Activated CD4-positive, alpha-beta T cell treated with anti-CD3 and anti-CD28 coated beads for 48 hours (primary cell): ENCODE measurements around the gene MAP3K19.
"Not testable (repeated sequence)": the region's sequence is repeated elsewhere in the genome, so short reads cannot be mapped to it uniquely, and the experiment has no call there.

Experiments used
- DNase-seq: peaks from one replicate; pipeline ENCODE4 v3.0.0-alpha.2; 2020

MAP3K19 gene, protein sequence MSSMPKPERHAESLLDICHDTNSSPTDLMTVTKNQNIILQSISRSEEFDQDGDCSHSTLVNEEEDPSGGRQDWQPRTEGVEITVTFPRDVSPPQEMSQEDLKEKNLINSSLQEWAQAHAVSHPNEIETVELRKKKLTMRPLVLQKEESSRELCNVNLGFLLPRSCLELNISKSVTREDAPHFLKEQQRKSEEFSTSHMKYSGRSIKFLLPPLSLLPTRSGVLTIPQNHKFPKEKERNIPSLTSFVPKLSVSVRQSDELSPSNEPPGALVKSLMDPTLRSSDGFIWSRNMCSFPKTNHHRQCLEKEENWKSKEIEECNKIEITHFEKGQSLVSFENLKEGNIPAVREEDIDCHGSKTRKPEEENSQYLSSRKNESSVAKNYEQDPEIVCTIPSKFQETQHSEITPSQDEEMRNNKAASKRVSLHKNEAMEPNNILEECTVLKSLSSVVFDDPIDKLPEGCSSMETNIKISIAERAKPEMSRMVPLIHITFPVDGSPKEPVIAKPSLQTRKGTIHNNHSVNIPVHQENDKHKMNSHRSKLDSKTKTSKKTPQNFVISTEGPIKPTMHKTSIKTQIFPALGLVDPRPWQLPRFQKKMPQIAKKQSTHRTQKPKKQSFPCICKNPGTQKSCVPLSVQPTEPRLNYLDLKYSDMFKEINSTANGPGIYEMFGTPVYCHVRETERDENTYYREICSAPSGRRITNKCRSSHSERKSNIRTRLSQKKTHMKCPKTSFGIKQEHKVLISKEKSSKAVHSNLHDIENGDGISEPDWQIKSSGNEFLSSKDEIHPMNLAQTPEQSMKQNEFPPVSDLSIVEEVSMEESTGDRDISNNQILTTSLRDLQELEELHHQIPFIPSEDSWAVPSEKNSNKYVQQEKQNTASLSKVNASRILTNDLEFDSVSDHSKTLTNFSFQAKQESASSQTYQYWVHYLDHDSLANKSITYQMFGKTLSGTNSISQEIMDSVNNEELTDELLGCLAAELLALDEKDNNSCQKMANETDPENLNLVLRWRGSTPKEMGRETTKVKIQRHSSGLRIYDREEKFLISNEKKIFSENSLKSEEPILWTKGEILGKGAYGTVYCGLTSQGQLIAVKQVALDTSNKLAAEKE (N-terminal part only)

DNA sequence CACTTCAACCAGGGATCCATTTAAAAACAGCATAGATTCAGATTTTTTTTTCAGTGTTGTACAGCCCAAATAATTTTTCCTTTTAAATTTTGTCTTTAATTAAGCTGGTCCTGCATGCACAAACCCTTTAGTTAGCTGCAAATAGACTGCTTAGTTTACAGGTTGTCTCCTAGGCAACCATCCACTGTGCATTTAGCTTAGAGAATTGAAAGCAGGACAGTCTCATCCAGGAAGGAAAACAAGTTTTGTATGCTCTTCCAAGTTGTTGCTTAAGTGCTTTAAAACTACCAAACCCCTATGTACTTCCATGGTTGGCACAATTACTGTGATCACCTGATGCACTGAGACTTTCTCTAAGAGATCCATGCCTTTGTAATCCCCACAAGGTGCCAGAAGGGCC, at the start of gene MAP3K19:
Gene MAP3K19, minus strand, starts transcription at position 148 of the 400 bp plus-strand sequence. CDS start 22,800 bp downstream, outside the sequence.
- DNase-seq, result no peak

DNA sequence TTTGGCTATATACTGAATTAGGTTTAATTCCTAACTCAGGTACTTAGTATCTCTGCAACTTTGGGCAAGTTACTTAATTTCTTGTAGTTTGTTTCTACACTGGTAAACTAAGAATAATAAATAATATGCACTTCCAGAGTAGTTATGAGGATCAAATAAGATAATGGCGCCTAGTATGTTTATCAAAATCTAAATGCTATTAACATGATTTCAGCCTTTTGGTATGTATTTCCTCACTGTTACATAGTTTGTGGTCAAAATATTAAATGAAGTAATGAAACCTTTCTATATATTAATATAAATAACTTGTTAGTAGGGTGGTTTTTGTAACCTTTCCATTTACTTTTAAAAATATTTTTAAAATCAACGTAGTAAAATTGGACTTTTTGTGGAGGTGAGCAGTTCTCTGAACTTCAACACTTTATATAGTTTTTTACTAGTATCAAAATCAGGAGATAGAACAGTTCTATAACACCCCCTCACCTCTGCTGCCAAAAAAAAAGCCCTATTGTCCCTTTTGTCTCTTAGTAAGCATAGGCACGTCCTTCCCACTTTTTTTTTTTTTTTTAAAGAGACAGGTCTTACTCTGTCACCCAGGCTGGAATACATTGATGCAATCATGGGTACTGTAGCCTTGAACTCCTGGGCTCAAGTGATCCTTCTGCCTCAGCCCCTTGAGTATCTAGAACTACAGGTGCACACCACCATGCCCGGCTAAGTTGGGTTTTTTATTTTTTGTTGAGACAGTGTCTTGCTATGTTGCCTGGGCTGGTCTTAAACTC, 49.6 kb upstream of the MAP3K19 start:
- DNase-seq, result no peak

- DNase-seq, result no peak
Measured at GRCh38 chr2:135095591-135095990, 48.3 kb upstream of the MAP3K19 start.

- no peak for DNase-seq
Measured at GRCh38 chr2:135094508-135094907, 47.3 kb upstream of the MAP3K19 start.

DNA sequence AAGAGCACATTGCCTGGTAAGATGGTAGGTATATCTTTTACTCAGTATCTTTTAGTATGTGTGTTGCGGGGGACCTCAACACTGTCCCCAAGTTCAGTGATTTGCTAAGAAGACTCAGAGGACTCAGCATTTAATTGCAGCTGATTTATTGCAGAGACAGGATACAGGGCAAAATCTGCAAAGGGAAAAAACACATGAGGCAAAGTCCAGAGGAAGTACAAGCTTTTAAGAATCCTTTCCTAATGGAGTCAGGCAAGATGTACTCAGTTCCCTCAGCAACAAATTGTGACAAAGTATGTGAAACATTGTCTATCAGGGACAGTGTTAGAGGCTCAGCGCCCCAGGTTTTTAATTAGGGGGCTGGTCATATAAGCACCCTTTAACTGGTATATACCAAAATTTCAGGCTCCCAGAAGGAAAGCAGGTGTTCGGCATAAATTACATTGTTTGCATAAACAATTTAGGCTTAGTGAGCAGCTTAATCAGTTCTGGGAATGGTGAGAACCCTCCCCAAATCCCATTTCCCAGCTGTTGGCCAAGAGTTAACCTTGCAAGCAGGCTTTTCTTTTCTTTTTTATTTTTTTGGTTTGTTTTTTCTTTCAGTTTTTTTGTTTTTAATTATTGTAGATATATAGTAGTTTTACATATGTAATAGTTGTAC, 46.6 kb upstream of the MAP3K19 start:
- DNase-seq, result no peak

- DNase-seq, result no peak
Measured at GRCh38 chr2:135093193-135093592, 45.9 kb upstream of the MAP3K19 start.

GRCh38 chr2:135091681-135092080, 44.4 kb upstream of the MAP3K19 start:
- DNase-seq, result no peak

- DNase-seq, result not testable (repeated sequence)
Measured at GRCh38 chr2:135089597-135089996, 42.4 kb upstream of the MAP3K19 start.

GRCh38 chr2:135086222-135086621, 39.0 kb upstream of the MAP3K19 start:
- DNase-seq, result no peak

DNA sequence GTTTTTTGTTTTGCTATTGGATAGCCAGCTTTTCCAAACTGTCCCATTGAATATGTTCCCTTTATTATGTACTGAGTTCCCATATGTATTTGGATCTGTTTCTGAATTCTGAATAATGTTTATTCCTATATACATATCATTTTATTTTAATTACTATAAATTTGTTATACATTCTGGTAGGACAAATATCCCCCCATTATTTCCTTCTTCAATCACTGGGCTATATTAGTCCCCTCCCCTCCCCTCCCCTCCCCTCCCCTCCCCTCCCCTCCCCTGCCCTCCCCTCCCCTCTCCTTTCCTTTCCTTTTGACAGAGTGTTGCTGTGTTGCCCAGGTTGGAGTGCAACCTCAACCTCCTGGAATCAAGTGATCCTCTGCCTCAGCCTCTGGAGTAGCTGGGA, 31.2 kb upstream of the MAP3K19 start:
- no peak for DNase-seq

DNA sequence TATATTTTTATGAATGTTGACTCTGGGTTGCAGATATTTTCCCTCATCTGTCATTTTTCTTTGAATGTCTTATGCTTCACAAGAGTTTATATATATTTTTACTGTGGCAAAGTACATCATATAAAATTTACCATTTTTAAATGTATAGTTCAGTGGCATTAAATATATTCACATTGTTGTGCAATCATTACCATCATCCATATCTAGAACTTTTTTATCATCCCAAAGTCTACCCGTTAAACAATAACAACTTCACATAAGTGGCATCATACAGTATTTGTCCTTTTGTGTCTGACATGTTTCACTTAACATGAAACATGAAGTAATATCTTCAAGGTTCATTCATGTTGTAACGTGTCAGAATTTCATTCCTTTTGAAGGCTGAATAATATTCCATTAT, 29.3 kb upstream of the MAP3K19 start:
- no peak for DNase-seq

DNA sequence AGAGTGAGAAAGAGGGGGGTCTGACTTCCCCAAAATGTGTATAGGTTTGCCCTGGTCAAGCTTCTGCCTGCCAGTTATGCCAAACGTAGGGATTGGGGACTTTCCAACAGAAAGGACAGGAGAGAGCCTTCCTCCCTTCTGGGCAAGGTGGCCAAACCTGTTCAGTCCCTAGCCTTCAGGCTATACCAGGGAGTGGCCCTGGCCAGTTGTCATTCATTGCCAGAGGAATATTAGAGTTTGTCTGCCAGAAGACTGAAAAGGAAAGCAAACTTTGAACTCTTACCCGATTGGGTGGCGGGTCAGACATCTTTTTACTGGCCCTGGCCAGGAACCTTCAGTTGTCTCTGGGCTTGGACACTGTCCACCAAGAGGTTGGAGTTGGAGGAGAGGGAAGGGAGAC, 27.0 kb upstream of the MAP3K19 start:
- no peak for DNase-seq

- DNase-seq, result no peak
Measured at GRCh38 chr2:135072125-135072997, 25.1 kb upstream of the MAP3K19 start.

GRCh38 chr2:135066710-135067109, 19.5 kb upstream of the MAP3K19 start:
- DNase-seq, result no peak

DNA sequence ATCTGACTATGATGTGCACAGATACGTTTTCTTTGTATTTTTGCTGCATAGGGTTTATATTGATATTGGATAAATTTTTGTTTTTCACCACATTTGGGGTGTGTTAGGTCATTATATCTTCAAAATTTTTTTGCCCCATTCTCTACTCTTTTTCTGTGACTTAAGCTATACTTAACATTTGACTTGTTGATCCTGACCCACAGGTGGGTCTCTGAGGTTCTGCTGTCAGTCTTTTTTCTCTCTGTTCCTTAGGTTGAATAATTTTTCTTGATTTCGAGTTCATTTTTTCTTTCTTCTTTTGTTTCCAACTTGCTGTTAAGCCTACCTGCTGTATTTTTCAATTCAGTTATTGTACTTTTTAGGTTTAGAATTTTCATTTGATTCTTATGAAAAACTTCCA, 16.9 kb upstream of the MAP3K19 start:
- DNase-seq, result no peak

- no peak for DNase-seq
Measured at GRCh38 chr2:135063210-135063609, 16.0 kb upstream of the MAP3K19 start.

GRCh38 chr2:135059577-135059976, 12.3 kb upstream of the MAP3K19 start:
- no peak for DNase-seq

GRCh38 chr2:135056790-135057189, 9.5 kb upstream of the MAP3K19 start:
- no peak for DNase-seq

DNA sequence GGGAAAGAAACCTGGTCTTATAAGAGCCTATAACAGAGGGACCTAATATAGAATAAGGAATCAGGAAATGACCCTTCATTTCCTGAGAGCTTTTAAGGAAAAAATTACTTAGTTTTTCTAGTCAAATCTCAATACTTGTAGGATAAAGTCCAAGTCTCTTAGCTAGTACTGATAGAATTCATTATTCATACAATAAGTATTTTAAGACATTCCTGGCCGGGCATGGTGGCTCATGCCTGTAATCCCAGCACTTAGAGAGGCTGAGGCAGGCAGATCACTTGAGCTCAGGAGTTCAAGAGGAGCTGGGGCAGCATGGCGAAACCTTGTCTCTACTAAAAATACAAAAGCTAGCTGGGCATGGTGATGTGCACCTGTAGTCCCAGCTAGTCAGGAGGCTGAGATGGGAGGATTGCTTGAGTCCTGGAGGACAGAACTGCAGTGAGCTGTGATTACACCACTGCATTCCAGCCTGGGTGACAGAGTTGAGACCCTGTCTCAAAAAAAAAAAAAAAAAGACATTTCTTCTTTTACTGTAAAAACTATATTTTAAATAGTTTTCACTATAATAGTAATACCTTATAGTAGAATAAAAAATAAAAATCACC, 8.0 kb upstream of the MAP3K19 start:
- DNase-seq, result no peak

GRCh38 chr2:135052997-135053474, 5.8 kb upstream of the MAP3K19 start:
- DNase-seq, result peak; percentile 50
